ENCODE results near the gene CLMP. TPM values are rescaled to one million over a fixed set of nuclear protein-coding genes. Genes with fewer than 3 reads are reported as not detected.

Gene CLMP
- total and polyA plus RNA-seq, 2 donors (not counting 3 experiments of a cell fraction or from before 2014, with no cell fraction given), result 0.03 to 0.18 TPM

DNA sequence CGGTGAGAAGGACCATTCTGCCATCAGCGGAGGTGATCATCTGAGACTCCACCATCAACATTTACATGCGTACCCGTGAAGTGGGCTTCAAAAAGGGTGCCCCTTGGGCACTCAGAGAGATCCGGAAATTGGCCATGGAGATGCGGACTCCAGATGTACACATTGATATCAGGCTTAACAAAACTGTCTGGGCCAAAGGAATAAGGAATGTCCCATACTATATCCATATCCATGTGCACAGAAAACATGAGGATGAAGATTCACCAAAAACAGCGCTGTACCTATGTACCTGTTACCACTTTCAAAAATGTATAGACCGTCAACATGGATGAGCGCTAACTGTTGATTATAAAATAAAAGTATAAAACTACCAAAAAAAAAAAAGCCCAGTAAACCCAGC is 143.9 kb downstream of the CLMP start:
- ChIA-PET POLR2A (no interaction called here), CTCF (no interaction called here)
- Histone ChIP-seq H3K27ac (ENCODE audit: insufficient read depth, low read depth, low read length) (no peak overlapping the region), H3K4me2 (ENCODE audit: insufficient read depth, low read length) (no peak overlapping the region), H4K20me1 (replicated peaks; ENCODE audit: control insufficient read depth, extremely low read depth, insufficient read depth, low read length) (peaks cover 3% of the 10 kb centered on the region), H2AFZ (ENCODE audit: low read depth, low read length) (no peak overlapping the region), H3K9me1 (replicated peaks; ENCODE audit: control insufficient read depth, extremely low read depth, insufficient read depth, low read length) (no peaks in the 10 kb centered on the region), H3K9ac (replicated peaks; ENCODE audit: extremely low read depth, insufficient read depth, low read length) (no peak overlapping the region), H3K79me2 (ENCODE audit: control insufficient read depth, insufficient read depth, low read length) (no peaks in the 10 kb centered on the region), H3K9me3 (replicated peaks; ENCODE audit: control insufficient read depth, insufficient read depth, low read length) (no peaks in the 10 kb centered on the region), H3K4me3 (replicated peaks in 1 of 3; ENCODE audit: insufficient read depth in 1 of 3, low read depth in 1 of 3, low read length in 3 of 3) (no peak overlapping the region), H3K27me3 (ENCODE audit: control insufficient read depth in 2 of 2, insufficient read depth in 2 of 2, low read length in 2 of 2) (peaks cover 0 to 4% of the 10 kb centered on the region in 2 experiments), H3K36me3 (ENCODE audit: control insufficient read depth in 2 of 2, extremely low read depth in 1 of 2, insufficient read depth in 2 of 2, low read length in 2 of 2) (peaks cover 10 to 14% of the 10 kb centered on the region in 2 experiments), H3K4me1 (ENCODE audit: control insufficient read depth, extremely low read depth, insufficient read depth, low read length) (no peaks in the 10 kb centered on the region)
- TF ChIP-seq EZH2 (IDR thresholded peaks at IDR 0.05; ENCODE audit: borderline replicate concordance, low read depth, low read length, severe bottlenecking) (no peak), JUN (IDR thresholded peaks at IDR 0.05; ENCODE audit: borderline replicate concordance, insufficient read depth, insufficient read length, low read depth) (no peak), GATA2 (IDR thresholded peaks at IDR 0.05; ENCODE audit: insufficient read depth, insufficient read length, low read depth, low read length) (no peak), FOS (IDR thresholded peaks at IDR 0.05; ENCODE audit: borderline replicate concordance, insufficient read depth, low read length) (no peak)
- dilution Hi-C loops (cut with MboI; ENCODE audit: extremely low pct_ligation_motif_present, low sequenced_read_pairs) (no loop called here), intact Hi-C loops (cut with micrococcal nuclease) (no loop called here)
- no peak for FAIRE-seq
- BruUV-seq (replicated peaks), result no TSS peak
- no peak for DNase-seq (ENCODE audit: low read depth, low spot score)

DNA sequence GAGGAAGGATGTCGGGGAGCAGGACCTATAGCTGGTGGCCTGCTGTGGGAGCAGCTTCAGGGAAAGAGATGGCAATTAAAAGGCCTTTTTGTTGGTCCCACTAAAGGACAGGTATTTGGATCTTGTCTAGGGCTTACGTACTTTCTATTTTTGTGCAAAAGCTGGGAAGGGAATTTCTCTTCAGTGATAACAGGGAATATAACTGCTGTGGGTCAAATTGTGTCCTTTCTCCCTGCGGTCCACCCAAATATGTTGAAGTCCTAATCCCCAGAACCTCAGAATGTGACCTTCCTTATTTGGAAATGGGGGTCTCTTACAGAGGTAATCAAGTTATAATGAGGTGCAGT is 147.1 kb downstream of the CLMP start:
- dilution Hi-C loops (cut with MboI; ENCODE audit: extremely low pct_ligation_motif_present, low sequenced_read_pairs) (no loop called here), intact Hi-C loops (cut with micrococcal nuclease) (no loop called here)
- no peaks in the 10 kb centered on the region for H4K20me1 ChIP-seq (replicated peaks; ENCODE audit: control insufficient read depth, extremely low read depth, insufficient read depth, low read length)
- no peak overlapping the region for H3K4me2 ChIP-seq (ENCODE audit: insufficient read depth, low read length)
- no peak overlapping the region for H2AFZ ChIP-seq (ENCODE audit: low read depth, low read length)
- no peak overlapping the region for H3K9ac ChIP-seq (replicated peaks; ENCODE audit: extremely low read depth, insufficient read depth, low read length)
- BruUV-seq (replicated peaks), result no TSS peak
- no peaks in the 10 kb centered on the region for H3K9me3 ChIP-seq (replicated peaks; ENCODE audit: control insufficient read depth, insufficient read depth, low read length)
- ChIA-PET CTCF (interaction anchor here (1.2 to 4.0 kb wide), 5 partner anchors 10 to 214 kb away, joined by 3 to 34 read pairs (median 10); no protein-coding TSS in a partner anchor), POLR2A (no interaction called here)
- H3K27ac ChIP-seq (ENCODE audit: insufficient read depth, low read depth, low read length), result no peak overlapping the region
- H3K27me3 ChIP-seq (ENCODE audit: control insufficient read depth in 2 of 2, insufficient read depth in 2 of 2, low read length in 2 of 2), result peaks cover 0 to 4% of the 10 kb centered on the region in 2 experiments
- FAIRE-seq, result no peak
- TF ChIP-seq JUN (IDR thresholded peaks at IDR 0.05; ENCODE audit: borderline replicate concordance, insufficient read depth, insufficient read length, low read depth) (no peak), POLR2AphosphoS5 (IDR thresholded peaks at IDR 0.05; ENCODE audit: insufficient read depth, low read depth, low read length) (no peak), EZH2 (IDR thresholded peaks at IDR 0.05; ENCODE audit: borderline replicate concordance, low read depth, low read length, severe bottlenecking) (no peak), MYC (IDR thresholded peaks at IDR 0.05; ENCODE audit: low read depth, low read length) (no peak), FOS (IDR thresholded peaks at IDR 0.05; ENCODE audit: borderline replicate concordance, insufficient read depth, low read length) (no peak), POLR2A (IDR thresholded peaks at IDR 0.05; ENCODE audit: low read depth, low read length) (no peak), GATA2 (IDR thresholded peaks at IDR 0.05; ENCODE audit: insufficient read depth, insufficient read length, low read depth, low read length) (no peak)
- TF ChIP-seq, protein P1, sequence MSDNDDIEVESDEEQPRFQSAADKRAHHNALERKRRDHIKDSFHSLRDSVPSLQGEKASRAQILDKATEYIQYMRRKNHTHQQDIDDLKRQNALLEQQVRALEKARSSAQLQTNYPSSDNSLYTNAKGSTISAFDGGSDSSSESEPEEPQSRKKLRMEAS (IDR thresholded peaks at IDR 0.05; ENCODE audit: insufficient read depth, insufficient read length), result no peak
- no peak overlapping the region for H3K4me3 ChIP-seq (replicated peaks in 1 of 3; ENCODE audit: insufficient read depth in 1 of 3, low read depth in 1 of 3, low read length in 3 of 3)
- no peaks in the 10 kb centered on the region for H3K9me1 ChIP-seq (replicated peaks; ENCODE audit: control insufficient read depth, extremely low read depth, insufficient read depth, low read length)
- no peaks in the 10 kb centered on the region for H3K4me1 ChIP-seq (ENCODE audit: control insufficient read depth, extremely low read depth, insufficient read depth, low read length)
- no peaks in the 10 kb centered on the region for H3K79me2 ChIP-seq (ENCODE audit: control insufficient read depth, insufficient read depth, low read length)
- DNase-seq (ENCODE audit: low read depth, low spot score), result no peak
- no peaks in the 10 kb centered on the region for H3K36me3 ChIP-seq (ENCODE audit: control insufficient read depth in 2 of 2, extremely low read depth in 1 of 2, insufficient read depth in 2 of 2, low read length in 2 of 2)
